GM12872 (cell line): ENCODE measurements around the gene CACNG5.

Experiments used
- CTCF ChIP-seq: IDR thresholded peaks from 3 replicates; pipeline ENCODE4 v1.5.1; 2011; ENCODE audit warnings: low read depth, mild to moderate bottlenecking, low read length, moderate library complexity; ENCODE audit not compliant: insufficient read depth

The CACNG5 gene

GRCh38 chr17:66834426-66834918 lies 445 bp upstream of the CACNG5 start:
- TF ChIP-seq CTCF, result no peak

DNA sequence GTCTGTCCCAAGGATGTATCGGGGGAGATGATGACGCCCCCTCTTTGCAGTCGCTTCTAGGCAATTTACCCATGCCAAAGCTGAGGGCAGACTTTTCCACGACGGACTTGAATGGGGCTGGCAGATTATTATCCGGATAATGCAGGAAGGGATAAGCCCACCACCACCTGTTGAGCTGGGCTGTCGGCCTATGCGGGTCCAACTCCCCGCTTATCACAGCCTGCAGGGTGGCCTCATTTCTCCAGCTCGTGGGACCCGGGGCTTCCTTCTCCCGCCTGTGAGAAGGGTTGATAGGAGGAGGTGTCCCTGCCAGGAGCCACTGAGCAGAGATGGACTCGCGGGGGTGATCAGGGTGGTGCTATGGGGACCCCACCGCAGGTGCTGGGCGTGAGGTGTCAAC lies 559 bp downstream of the CACNG5 start:
- no peak for TF ChIP-seq CTCF

GRCh38 chr17:66836063-66837005 lies 1.4 kb downstream of the CACNG5 start:
- TF ChIP-seq CTCF, result no peak

DNA sequence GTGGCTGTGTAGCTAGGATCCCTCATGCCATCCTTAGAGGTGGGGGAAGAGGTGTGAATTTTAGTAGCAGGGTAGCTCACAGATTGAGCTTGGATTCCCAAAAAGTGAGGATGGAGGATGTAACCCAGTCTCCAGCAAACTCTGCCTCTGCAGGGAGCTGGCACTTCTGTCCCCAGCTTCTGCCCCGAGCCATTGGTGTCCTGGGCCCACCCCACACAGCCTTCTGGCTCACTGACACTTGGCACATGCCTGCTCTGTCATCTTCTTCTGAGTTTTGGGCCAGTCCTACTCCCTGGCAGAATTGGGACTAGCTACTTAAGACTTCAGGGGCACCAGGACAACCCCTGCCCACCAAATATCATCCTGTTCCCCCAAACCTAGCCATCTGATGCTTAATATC lies 2.3 kb downstream of the CACNG5 start:
- TF ChIP-seq CTCF, result no peak

DNA sequence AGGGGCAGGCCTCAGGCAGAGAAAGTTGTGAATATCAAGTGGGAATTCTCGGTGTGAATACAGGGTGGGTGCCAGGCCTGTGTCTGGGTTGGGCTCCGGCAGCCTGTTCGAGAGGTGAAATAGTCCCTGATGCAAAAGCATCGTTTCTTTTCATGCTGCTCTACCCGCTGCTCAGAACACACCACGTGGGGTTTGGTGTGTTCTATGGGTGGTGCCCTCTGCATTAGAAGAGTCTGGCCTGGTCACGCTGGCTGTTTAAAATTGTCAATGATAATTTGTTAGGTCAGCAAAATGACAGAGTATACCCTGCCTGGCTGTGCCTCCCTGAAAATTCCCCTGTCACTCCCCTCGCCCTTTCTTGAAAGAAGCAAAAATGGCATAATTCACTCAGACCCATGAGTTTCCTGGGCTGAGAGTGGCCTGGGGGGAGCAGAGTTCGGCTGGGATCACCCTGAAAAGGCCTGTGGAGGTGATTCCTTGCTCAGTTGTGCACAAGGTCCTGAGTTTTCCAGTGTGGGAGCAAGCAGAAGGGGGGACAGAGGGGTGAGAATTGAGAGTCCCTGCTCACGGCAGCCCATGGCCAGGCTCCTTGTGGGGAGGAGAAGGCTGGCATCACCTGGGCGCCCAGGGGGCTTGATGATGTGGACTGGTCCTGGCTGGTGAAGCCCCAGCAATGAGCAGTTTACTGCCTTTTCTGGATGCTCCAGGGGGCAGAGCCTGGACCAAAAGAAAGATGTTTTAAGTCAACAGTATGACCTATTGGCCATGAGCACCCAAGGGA lies 3.2 kb downstream of the CACNG5 start:
- TF ChIP-seq CTCF, result no peak

GRCh38 chr17:66839616-66840015 lies 4.7 kb downstream of the CACNG5 start:
- TF ChIP-seq CTCF, result no peak

DNA sequence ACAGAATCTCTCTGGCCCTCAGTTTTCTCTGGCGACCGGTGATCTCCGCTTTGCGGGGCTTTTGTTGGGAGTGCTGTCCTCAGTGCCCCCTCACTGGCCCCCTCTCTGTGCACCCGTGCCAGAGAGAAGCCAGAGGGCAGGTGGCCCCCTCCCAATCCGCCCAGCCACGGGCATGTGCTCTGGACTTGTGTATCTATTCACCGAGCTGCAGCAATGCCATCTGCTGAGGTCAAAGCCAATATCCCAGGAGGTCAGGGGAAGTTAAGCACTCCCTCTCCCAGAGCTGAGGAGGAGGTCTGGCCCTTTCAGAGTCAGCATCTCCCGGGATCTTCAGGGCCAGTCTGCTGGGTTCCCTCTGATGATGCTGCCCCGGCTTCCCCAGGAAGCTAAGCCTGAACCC lies 5.1 kb downstream of the CACNG5 start:
- no peak for TF ChIP-seq CTCF
